T1000 (cell line): ENCODE measurements around the gene MMP21.

ENCODE experiments used
- DNase-seq: peaks from one replicate; lab custom pipeline; 2025; ENCODE audit warnings: mixed read lengths; lab: John Stamatoyannopoulos, UW

MMP21 gene

GRCh38 chr10:125792342-125793300, 17.0 kb upstream of the MMP21 start:
- DNase-seq, result no peak

- no peak for DNase-seq
Measured at GRCh38 chr10:125788156-125789034, 12.8 kb upstream of the MMP21 start.

- no peak for DNase-seq
Measured at GRCh38 chr10:125785791-125786190, 10.2 kb upstream of the MMP21 start.

GRCh38 chr10:125783957-125784356, 8.3 kb upstream of the MMP21 start:
- DNase-seq, result no peak

- DNase-seq, result no peak
Measured at GRCh38 chr10:125783408-125783807, 7.8 kb upstream of the MMP21 start.

- no peak for DNase-seq
Measured at GRCh38 chr10:125782616-125783015, 7.0 kb upstream of the MMP21 start.

GRCh38 chr10:125782054-125782453, 6.4 kb upstream of the MMP21 start:
- DNase-seq, result no peak

GRCh38 chr10:125781374-125781773, 5.8 kb upstream of the MMP21 start:
- DNase-seq, result no peak

- no peak for DNase-seq
Measured at GRCh38 chr10:125779403-125780327, 4.0 kb upstream of the MMP21 start.

GRCh38 chr10:125778556-125778955, 2.9 kb upstream of the MMP21 start:
- DNase-seq, result no peak

GRCh38 chr10:125777806-125778205, 2.2 kb upstream of the MMP21 start:
- no peak for DNase-seq

- DNase-seq, result no peak
Measured at GRCh38 chr10:125774581-125775191, 935 bp downstream of the MMP21 start.

- no peak for DNase-seq
Measured at GRCh38 chr10:125773687-125774543, 1.7 kb downstream of the MMP21 start.

GRCh38 chr10:125772864-125773180, 2.8 kb downstream of the MMP21 start:
- no peak for DNase-seq

- no peak for DNase-seq
Measured at GRCh38 chr10:125772112-125772863, 3.3 kb downstream of the MMP21 start.

- DNase-seq, result no peak
Measured at GRCh38 chr10:125770844-125771243, 4.8 kb downstream of the MMP21 start.

GRCh38 chr10:125769175-125769574, 6.4 kb downstream of the MMP21 start:
- DNase-seq, result no peak

GRCh38 chr10:125768219-125768855, 7.3 kb downstream of the MMP21 start:
- DNase-seq, result no peak

GRCh38 chr10:125766511-125766910, 9.1 kb downstream of the MMP21 start:
- DNase-seq, result no peak
